ENCODE measurements around the gene AJAP1.
"Not testable (repeated sequence)": the region's sequence is repeated elsewhere in the genome, so short reads cannot be mapped to it uniquely, and the experiment has no call there.

AJAP1 gene

GRCh38 chr1:4662168-4662567, 7.8 kb downstream of the AJAP1 start:
- no peak for DNase-seq (ENCODE audit: low read depth)
- H3K4me3 ChIP-seq (ENCODE audit: low read depth, low read length): no peak overlapping the region
- no peak for TF ChIP-seq CTCF (IDR thresholded peaks at IDR 0.05; ENCODE audit: insufficient read depth, low read depth, low read length, missing control alignments)

- no peak for TF ChIP-seq CTCF (IDR thresholded peaks at IDR 0.05; ENCODE audit: insufficient read depth, low read depth, low read length, missing control alignments)
- no peak for DNase-seq (ENCODE audit: low read depth)
- H3K4me3 ChIP-seq (ENCODE audit: low read depth, low read length): no peak overlapping the region
These were observed 8.3 kb downstream of the AJAP1 start for GRCh38 chr1:4662723-4663122.

- TF ChIP-seq CTCF (IDR thresholded peaks at IDR 0.05; ENCODE audit: insufficient read depth, low read depth, low read length, missing control alignments): no peak
- no peak overlapping the region for H3K4me3 ChIP-seq (ENCODE audit: low read depth, low read length)
- no peak for DNase-seq (ENCODE audit: low read depth)
These were observed 9.7 kb downstream of the AJAP1 start for GRCh38 chr1:4664095-4664494.

GRCh38 chr1:4664606-4665005, 10.2 kb downstream of the AJAP1 start:
- no peak for TF ChIP-seq CTCF (IDR thresholded peaks at IDR 0.05; ENCODE audit: insufficient read depth, low read depth, low read length, missing control alignments)
- no peak overlapping the region for H3K4me3 ChIP-seq (ENCODE audit: low read depth, low read length)
- no peak for DNase-seq (ENCODE audit: low read depth)

- no peak for TF ChIP-seq CTCF (IDR thresholded peaks at IDR 0.05; ENCODE audit: insufficient read depth, low read depth, low read length, missing control alignments)
- no peak for DNase-seq (ENCODE audit: low read depth)
- H3K4me3 ChIP-seq (ENCODE audit: low read depth, low read length): no peak overlapping the region
These were observed 11.0 kb downstream of the AJAP1 start for GRCh38 chr1:4665456-4665855.

- DNase-seq (ENCODE audit: low read depth): not testable (repeated sequence)
These were observed 12.3 kb downstream of the AJAP1 start for GRCh38 chr1:4666683-4667082.

GRCh38 chr1:4668743-4669700, 14.6 kb downstream of the AJAP1 start:
- no peak overlapping the region for H3K4me3 ChIP-seq (ENCODE audit: low read depth, low read length)
- no peak for DNase-seq (ENCODE audit: low read depth)
- no peak for TF ChIP-seq CTCF (IDR thresholded peaks at IDR 0.05; ENCODE audit: insufficient read depth, low read depth, low read length, missing control alignments)

More at GRCh38 chr1:4666683-4667082, 12.3 kb downstream of the AJAP1 start:
- H3K4me3 ChIP-seq (ENCODE audit: low read depth, low read length): not testable (repeated sequence)

Measured in GM12865 (cell line).